SJSA1 (cell line): Measurements from ENCODE around the gene GAK. TPM values are rescaled to one million over a fixed set of nuclear protein-coding genes. Genes with fewer than 3 reads are reported as not detected.

Experiments used
- DNase-seq, 2 experiments: peaks; one replicate each; pipeline ENCODE4 v3.0.0-alpha.2; 2015 to 2020; ENCODE audit warnings: low spot score in 2 of 2, low read depth in 1 of 2
- H3K27ac ChIP-seq: fragments of 250-450 bp; sonication (Bioruptor Pico); 2 replicates; pipeline ENCODE4 v1.5.1; 2020; ENCODE audit warnings: mild to moderate bottlenecking, moderate library complexity
- H3K27me3 ChIP-seq: fragments of 250-450 bp; sonication (Bioruptor Pico); replicated peaks from 2 replicates; pipeline ENCODE4 v1.5.1; 2020; ENCODE audit warnings: mild to moderate bottlenecking, moderate library complexity
- H3K36me3 ChIP-seq: fragments of 250-450 bp; sonication (Bioruptor Pico); 2 replicates; pipeline ENCODE4 v1.5.1; 2020; ENCODE audit warnings: mild to moderate bottlenecking
- H3K4me1 ChIP-seq: fragments of 250-450 bp; sonication (Bioruptor Pico); replicated peaks from 2 replicates; pipeline ENCODE4 v1.6.1; 2021; ENCODE audit warnings: mild to moderate bottlenecking
- H3K4me3 ChIP-seq: fragments of 250-450 bp; sonication (Bioruptor Pico); 2 replicates; pipeline ENCODE4 v1.5.1; 2020; ENCODE audit warnings: mild to moderate bottlenecking
- H3K9me3 ChIP-seq: fragments of 250-450 bp; sonication (Bioruptor Pico); replicated peaks from 2 replicates; pipeline ENCODE4 v1.5.1; 2020; ENCODE audit warnings: mild to moderate bottlenecking
- total RNA-seq: library from RNA; depleted of rRNA; stranded (reverse); fragments of >200 nt; shearing (Covaris generic); gene quantifications from 2 replicates; pipeline ENCODE4 v1.2.3, GENCODE V29; 2014

GAK gene
- total RNA-seq, 1 experiment from 2014 or later = 44.4 TPM

GRCh38 chr4:917992-918391 lies 14.1 kb downstream of the GAK start:
- Histone ChIP-seq H3K36me3 (no peaks in the 10 kb centered on the region), H3K9me3 (no peaks in the 10 kb centered on the region), H3K4me1 (no peaks in the 10 kb centered on the region), H3K27me3 (no peaks in the 10 kb centered on the region), H3K27ac (no peak overlapping the region), H3K4me3 (no peak overlapping the region)
- DNase-seq = no peak

GRCh38 chr4:917466-917865 lies 14.7 kb downstream of the GAK start:
- H3K9me3 ChIP-seq = no peaks in the 10 kb centered on the region
- H3K4me3 ChIP-seq = no peak overlapping the region

GRCh38 chr4:915595-915994 lies 16.5 kb downstream of the GAK start:
- no peaks in the 10 kb centered on the region for H3K36me3 ChIP-seq
- H3K27ac ChIP-seq = no peak overlapping the region
- H3K4me1 ChIP-seq = no peaks in the 10 kb centered on the region
- H3K9me3 ChIP-seq = no peaks in the 10 kb centered on the region
- no peaks in the 10 kb centered on the region for H3K27me3 ChIP-seq
- no peak for DNase-seq
- no peak overlapping the region for H3K4me3 ChIP-seq

More at GRCh38 chr4:917466-917865, 14.7 kb downstream of the GAK start:
- Histone ChIP-seq H3K27me3 (no peaks in the 10 kb centered on the region), H3K27ac (no peak overlapping the region), H3K36me3 (no peaks in the 10 kb centered on the region), H3K4me1 (no peaks in the 10 kb centered on the region)
- no peak for DNase-seq

GRCh38 chr4:915041-915474 lies 17.1 kb downstream of the GAK start:
- no peaks in the 10 kb centered on the region for H3K4me1 ChIP-seq
- no peaks in the 10 kb centered on the region for H3K9me3 ChIP-seq
- H3K4me3 ChIP-seq = no peak overlapping the region
- no peaks in the 10 kb centered on the region for H3K36me3 ChIP-seq
- no peaks in the 10 kb centered on the region for H3K27me3 ChIP-seq
- H3K27ac ChIP-seq = no peak overlapping the region
- DNase-seq = no peak

DNA sequence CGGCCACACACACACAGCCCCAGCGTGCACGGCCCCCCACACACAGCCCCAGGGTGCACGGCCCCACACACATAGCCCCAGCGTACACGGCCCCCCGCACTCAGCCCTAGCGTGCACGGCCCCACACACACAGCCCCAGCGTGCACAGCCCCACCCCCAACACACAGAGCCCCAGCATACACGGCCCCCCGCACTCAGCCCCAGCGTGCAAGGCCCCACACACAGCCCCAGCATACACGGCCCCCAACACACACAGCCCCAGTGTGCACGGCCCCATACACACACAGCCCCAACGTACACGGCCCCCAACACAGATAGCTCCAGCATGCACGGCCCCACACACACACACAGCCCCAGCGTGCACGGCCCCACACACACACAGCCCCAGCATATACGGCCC lies 17.6 kb downstream of the GAK start:
- Histone ChIP-seq H3K9me3 (no peaks in the 10 kb centered on the region), H3K27ac (no peak overlapping the region), H3K36me3 (no peaks in the 10 kb centered on the region), H3K27me3 (no peaks in the 10 kb centered on the region), H3K4me1 (no peaks in the 10 kb centered on the region), H3K4me3 (no peak overlapping the region)
- DNase-seq = no peak

DNA sequence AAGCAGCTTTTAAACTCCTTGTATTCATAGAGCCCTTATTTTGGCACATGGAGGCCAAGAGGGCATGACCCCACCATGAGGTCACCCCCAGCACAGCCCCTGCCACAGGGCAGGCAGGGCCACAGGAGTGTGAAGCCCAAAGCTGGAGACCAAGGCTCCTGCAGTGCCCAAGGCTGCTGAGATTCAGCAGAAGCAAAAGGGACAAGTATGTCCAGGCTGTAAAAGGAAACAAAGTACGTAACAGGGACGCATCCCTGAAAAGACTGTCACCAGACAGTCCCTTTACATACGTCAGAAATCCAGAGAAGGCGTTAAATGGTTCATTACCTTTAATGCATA lies 18.9 kb downstream of the GAK start:
- H3K4me1 ChIP-seq = no peaks in the 10 kb centered on the region
- no peak overlapping the region for H3K27ac ChIP-seq
- no peak overlapping the region for H3K4me3 ChIP-seq

GRCh38 chr4:912548-913279 lies 19.4 kb downstream of the GAK start:
- H3K27me3 ChIP-seq = no peaks in the 10 kb centered on the region
- no peaks in the 10 kb centered on the region for H3K4me1 ChIP-seq
- no peak overlapping the region for H3K4me3 ChIP-seq
- no peaks in the 10 kb centered on the region for H3K9me3 ChIP-seq
- H3K36me3 ChIP-seq = no peaks in the 10 kb centered on the region
- H3K27ac ChIP-seq = no peak overlapping the region
- no peak for DNase-seq

More for the DNA sequence above, 18.9 kb downstream of the GAK start:
- Histone ChIP-seq H3K36me3 (no peaks in the 10 kb centered on the region), H3K27me3 (no peaks in the 10 kb centered on the region), H3K9me3 (no peaks in the 10 kb centered on the region)
- no peak for DNase-seq

GRCh38 chr4:911871-912490 lies 20.1 kb downstream of the GAK start:
- Histone ChIP-seq H3K4me1 (no peaks in the 10 kb centered on the region), H3K36me3 (no peaks in the 10 kb centered on the region), H3K27me3 (no peaks in the 10 kb centered on the region), H3K27ac (no peak overlapping the region), H3K9me3 (no peaks in the 10 kb centered on the region), H3K4me3 (no peak overlapping the region)
- no peak for DNase-seq

- H3K27me3 ChIP-seq = no peaks in the 10 kb centered on the region
- H3K36me3 ChIP-seq = no peaks in the 10 kb centered on the region
- no peaks in the 10 kb centered on the region for H3K4me1 ChIP-seq
- H3K27ac ChIP-seq = no peak overlapping the region
- DNase-seq = no peak
- H3K9me3 ChIP-seq = no peaks in the 10 kb centered on the region
- H3K4me3 ChIP-seq = no peak overlapping the region
Observed at GRCh38 chr4:911221-911751, 20.8 kb downstream of the GAK start.

DNA sequence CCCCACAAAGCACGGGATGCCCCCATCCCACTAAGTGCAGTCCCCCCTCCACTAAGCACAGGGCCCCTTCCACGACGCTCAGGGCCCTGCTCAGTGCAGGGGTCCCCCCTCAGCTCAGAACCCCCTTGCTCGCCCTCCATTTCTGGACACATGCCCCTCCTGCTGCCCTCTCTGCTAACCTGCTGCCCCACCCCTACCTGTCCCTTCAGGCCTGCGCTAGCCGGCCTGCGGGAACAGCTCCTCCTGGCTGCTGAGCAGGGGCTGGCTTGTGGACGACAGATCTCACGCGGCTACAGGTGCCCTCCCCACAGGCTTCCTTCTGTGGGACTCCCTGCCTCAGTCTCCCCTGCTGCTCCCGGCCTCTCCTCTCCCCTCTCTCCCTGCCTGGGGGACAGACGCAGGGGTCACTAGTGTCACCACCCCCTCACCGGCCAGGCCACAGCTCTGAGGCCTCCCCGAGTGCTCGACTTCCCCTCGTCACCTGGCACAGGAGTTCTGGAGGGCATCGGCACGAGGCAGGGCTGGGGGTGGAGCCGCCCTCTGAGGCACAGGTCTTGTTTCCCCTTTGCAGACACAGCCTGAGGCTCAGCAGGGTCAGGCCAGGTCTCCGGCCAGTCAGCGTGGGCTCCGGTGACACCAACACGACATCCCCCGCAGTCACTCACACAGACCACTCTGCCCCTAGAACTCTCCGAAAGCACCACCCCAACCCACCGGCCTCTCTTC lies 21.6 kb downstream of the GAK start:
- DNase-seq = no peak
- no peaks in the 10 kb centered on the region for H3K27me3 ChIP-seq

GRCh38 chr4:909821-910220 lies 22.3 kb downstream of the GAK start:
- no peaks in the 10 kb centered on the region for H3K4me1 ChIP-seq
- no peak for DNase-seq
- no peak overlapping the region for H3K27ac ChIP-seq
- no peaks in the 10 kb centered on the region for H3K9me3 ChIP-seq
- no peak overlapping the region for H3K4me3 ChIP-seq
- H3K36me3 ChIP-seq = no peaks in the 10 kb centered on the region
- H3K27me3 ChIP-seq = no peaks in the 10 kb centered on the region

More for the DNA sequence above, 21.6 kb downstream of the GAK start:
- no peaks in the 10 kb centered on the region for H3K36me3 ChIP-seq
- H3K4me3 ChIP-seq = no peak overlapping the region
- no peak overlapping the region for H3K27ac ChIP-seq
- H3K4me1 ChIP-seq = no peaks in the 10 kb centered on the region
- H3K9me3 ChIP-seq = no peaks in the 10 kb centered on the region

DNA sequence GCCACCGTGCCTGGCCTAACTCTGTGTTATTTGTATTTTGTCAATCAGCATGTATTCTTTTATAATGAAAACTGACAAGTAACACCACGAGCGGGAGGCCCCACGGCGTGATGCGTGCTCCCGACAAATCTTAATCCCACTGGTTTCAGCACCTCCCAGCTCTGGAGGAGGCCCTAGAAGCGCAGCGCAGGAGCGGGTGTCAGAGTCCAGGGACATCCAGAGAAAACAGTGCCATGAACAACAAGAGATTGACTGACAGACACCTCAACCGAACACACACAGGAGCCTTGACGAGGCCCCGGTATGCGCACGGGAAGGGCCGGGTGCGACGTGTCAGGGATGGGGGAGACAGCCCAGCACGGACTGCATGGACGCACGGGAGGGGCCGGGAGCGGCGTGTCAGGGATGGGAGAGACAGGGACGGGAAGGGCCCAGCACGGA lies 23.0 kb downstream of the GAK start:
- Histone ChIP-seq H3K27ac (no peak overlapping the region), H3K4me3 (no peak overlapping the region), H3K9me3 (no peaks in the 10 kb centered on the region), H3K4me1 (no peaks in the 10 kb centered on the region), H3K27me3 (no peaks in the 10 kb centered on the region), H3K36me3 (no peaks in the 10 kb centered on the region)
- DNase-seq = no peak

DNA sequence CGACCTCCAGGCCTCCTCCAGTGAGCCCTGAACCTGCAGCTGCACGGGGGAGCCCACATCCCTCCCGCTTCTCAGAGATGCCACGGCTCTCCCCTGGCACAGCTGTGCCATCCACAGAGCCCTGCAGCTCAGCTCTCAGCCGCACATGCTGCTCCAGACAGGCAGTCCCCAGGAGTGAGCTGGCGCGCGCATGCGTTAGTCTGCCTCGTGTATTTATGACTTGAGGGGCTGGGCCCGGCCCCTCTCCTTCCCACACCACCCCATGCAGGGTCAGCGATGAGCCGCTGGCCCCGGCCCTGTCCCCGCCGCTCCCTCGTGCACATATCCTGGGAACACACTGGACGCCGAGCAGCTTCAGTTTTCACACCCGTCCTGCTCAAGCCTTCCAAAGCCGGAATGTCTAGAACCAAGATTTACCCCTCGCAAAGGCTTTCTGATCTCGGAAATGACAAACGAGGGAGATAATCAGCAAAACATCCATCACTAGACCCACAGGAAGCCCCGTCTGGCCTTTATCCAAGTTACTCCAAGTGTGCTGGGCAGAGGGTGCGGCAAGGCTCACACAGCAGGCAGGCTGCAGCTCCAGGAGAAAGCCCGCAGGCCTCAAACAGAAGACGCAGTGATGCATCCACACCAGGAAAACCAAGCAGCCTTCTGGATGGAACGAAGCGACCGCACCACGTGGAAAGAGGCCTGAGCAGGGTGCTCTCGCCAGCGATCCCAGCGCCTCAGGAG lies 24.3 kb downstream of the GAK start:
- Histone ChIP-seq H3K4me1 (no peaks in the 10 kb centered on the region), H3K9me3 (no peaks in the 10 kb centered on the region), H3K27ac (no peak overlapping the region), H3K27me3 (no peaks in the 10 kb centered on the region), H3K4me3 (no peak overlapping the region), H3K36me3 (no peaks in the 10 kb centered on the region)
- DNase-seq = no peak

DNA sequence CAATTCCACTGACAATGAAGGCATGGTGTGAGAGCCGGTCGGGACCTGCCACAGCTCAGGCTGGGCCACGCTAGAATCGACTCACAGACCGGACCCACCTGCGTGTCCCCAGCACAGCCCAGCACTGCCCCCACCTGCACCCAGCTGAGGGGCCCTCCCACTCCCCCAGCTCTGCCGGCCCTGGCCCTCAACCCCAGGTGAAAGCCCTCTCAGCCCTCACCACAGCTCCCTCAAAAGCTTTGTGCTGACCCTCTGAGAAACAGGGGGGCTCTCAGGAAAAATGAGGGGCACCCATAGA lies 25.1 kb downstream of the GAK start:
- Histone ChIP-seq H3K36me3 (no peaks in the 10 kb centered on the region), H3K4me3 (no peak overlapping the region), H3K4me1 (no peaks in the 10 kb centered on the region), H3K9me3 (no peaks in the 10 kb centered on the region), H3K27me3 (no peaks in the 10 kb centered on the region), H3K27ac (no peak overlapping the region)
- DNase-seq = no peak
